ENCODE data around the gene MATK. TPM values are rescaled to one million over a fixed set of nuclear protein-coding genes. Genes with fewer than 3 reads are reported as not detected.
"Not testable (repeated sequence)": the region's sequence is repeated elsewhere in the genome, so short reads cannot be mapped to it uniquely, and the experiment has no call there.

Gene MATK
- polyA plus RNA-seq, 1 donor = 4.9 TPM

- Histone ChIP-seq H3K36me3 (ENCODE audit: control insufficient read depth, insufficient read depth, low read length) (peaks cover 16% of the 10 kb centered on the region), H3K27me3 (ENCODE audit: control insufficient read depth, insufficient read depth, low read length) (no peaks in the 10 kb centered on the region)
- WGBS (ENCODE audit: insufficient coverage, low lambda C conversion rate) = no CpG with 5 or more reads among the region's 53 CpGs
Measured at GRCh38 chr19:3770136-3770999, 15.8 kb downstream of the MATK start.

GRCh38 chr19:3769494-3769893, 16.7 kb downstream of the MATK start:
- no peak for DNase-seq
- Histone ChIP-seq H3K27me3 (ENCODE audit: control insufficient read depth, insufficient read depth, low read length) (no peaks in the 10 kb centered on the region), H3K36me3 (ENCODE audit: control insufficient read depth, insufficient read depth, low read length) (peaks cover 21% of the 10 kb centered on the region), H3K27ac (ENCODE audit: low read length) (no peak overlapping the region), H3K4me1 (ENCODE audit: control insufficient read depth, insufficient read depth, low read length) (peaks cover 3% of the 10 kb centered on the region), H3K9me3 (ENCODE audit: control insufficient read depth, low read depth, low read length) (no peaks in the 10 kb centered on the region), H3K4me3 (ENCODE audit: low read length) (no peak overlapping the region)
- no CpG with 5 or more reads among the region's 17 CpGs for WGBS (ENCODE audit: insufficient coverage, low lambda C conversion rate)

More at GRCh38 chr19:3770136-3770999, 15.8 kb downstream of the MATK start:
- peaks cover 3% of the 10 kb centered on the region for H3K4me1 ChIP-seq (ENCODE audit: control insufficient read depth, insufficient read depth, low read length)
- no peak overlapping the region for H3K27ac ChIP-seq (ENCODE audit: low read length)
- H3K9me3 ChIP-seq (ENCODE audit: control insufficient read depth, low read depth, low read length) = no peaks in the 10 kb centered on the region
- DNase-seq = no peak
- H3K4me3 ChIP-seq (ENCODE audit: low read length) = no peak overlapping the region

- Histone ChIP-seq H3K9me3 (ENCODE audit: control insufficient read depth, low read depth, low read length) (no peaks in the 10 kb centered on the region), H3K36me3 (ENCODE audit: control insufficient read depth, insufficient read depth, low read length) (peaks cover 21% of the 10 kb centered on the region), H3K4me3 (ENCODE audit: low read length) (no peak overlapping the region), H3K27me3 (ENCODE audit: control insufficient read depth, insufficient read depth, low read length) (no peaks in the 10 kb centered on the region), H3K4me1 (ENCODE audit: control insufficient read depth, insufficient read depth, low read length) (peaks cover 3% of the 10 kb centered on the region), H3K27ac (ENCODE audit: low read length) (no peak overlapping the region)
- no peak for DNase-seq
- WGBS (ENCODE audit: insufficient coverage, low lambda C conversion rate) = 97% methylated on average over 3 of the region's 7 CpGs
Measured at GRCh38 chr19:3768748-3769099, 17.5 kb downstream of the MATK start.

GRCh38 chr19:3768015-3768747, 18.0 kb downstream of the MATK start:
- peaks cover 21% of the 10 kb centered on the region for H3K36me3 ChIP-seq (ENCODE audit: control insufficient read depth, insufficient read depth, low read length)
- H3K27me3 ChIP-seq (ENCODE audit: control insufficient read depth, insufficient read depth, low read length) = no peaks in the 10 kb centered on the region
- H3K9me3 ChIP-seq (ENCODE audit: control insufficient read depth, low read depth, low read length) = no peaks in the 10 kb centered on the region
- whole genome bisulfite sequencing (ENCODE audit: insufficient coverage, low lambda C conversion rate) = no CpG with 5 or more reads among the region's 25 CpGs
- peaks cover 6% of the 10 kb centered on the region for H3K4me1 ChIP-seq (ENCODE audit: control insufficient read depth, insufficient read depth, low read length)
- peak; percentile 39 to 77 for DNase-seq
- no peak overlapping the region for H3K27ac ChIP-seq (ENCODE audit: low read length)
- H3K4me3 ChIP-seq (ENCODE audit: low read length) = no peak overlapping the region

GRCh38 chr19:3767050-3767449, 19.1 kb downstream of the MATK start:
- Histone ChIP-seq H3K4me1 (ENCODE audit: control insufficient read depth, insufficient read depth, low read length) (peaks cover 9% of the 10 kb centered on the region), H3K27me3 (ENCODE audit: control insufficient read depth, insufficient read depth, low read length) (no peaks in the 10 kb centered on the region), H3K27ac (ENCODE audit: low read length) (no peak overlapping the region), H3K4me3 (ENCODE audit: low read length) (no peak overlapping the region), H3K9me3 (ENCODE audit: control insufficient read depth, low read depth, low read length) (no peaks in the 10 kb centered on the region), H3K36me3 (ENCODE audit: control insufficient read depth, insufficient read depth, low read length) (peaks cover 21% of the 10 kb centered on the region)
- no peak for DNase-seq
- WGBS (ENCODE audit: insufficient coverage, low lambda C conversion rate) = no CpG with 5 or more reads among the region's 23 CpGs

GRCh38 chr19:3766520-3766919, 19.7 kb downstream of the MATK start:
- Histone ChIP-seq H3K4me3 (ENCODE audit: low read length) (no peak overlapping the region), H3K27me3 (ENCODE audit: control insufficient read depth, insufficient read depth, low read length) (no peaks in the 10 kb centered on the region), H3K36me3 (ENCODE audit: control insufficient read depth, insufficient read depth, low read length) (peaks cover 21% of the 10 kb centered on the region), H3K27ac (ENCODE audit: low read length) (no peak overlapping the region), H3K9me3 (ENCODE audit: control insufficient read depth, low read depth, low read length) (no peaks in the 10 kb centered on the region), H3K4me1 (ENCODE audit: control insufficient read depth, insufficient read depth, low read length) (peaks cover 13% of the 10 kb centered on the region)
- no CpG with 5 or more reads among the region's 7 CpGs for WGBS (ENCODE audit: insufficient coverage, low lambda C conversion rate)
- DNase-seq = no peak

- H3K36me3 ChIP-seq (ENCODE audit: control insufficient read depth, insufficient read depth, low read length) = peaks cover 21% of the 10 kb centered on the region
Measured at GRCh38 chr19:3765757-3766156, 20.4 kb downstream of the MATK start.

GRCh38 chr19:3765121-3765520, 21.1 kb downstream of the MATK start:
- H3K27ac ChIP-seq (ENCODE audit: low read length) = no peak overlapping the region
- H3K4me3 ChIP-seq (ENCODE audit: low read length) = no peak overlapping the region
- H3K27me3 ChIP-seq (ENCODE audit: control insufficient read depth, insufficient read depth, low read length) = no peaks in the 10 kb centered on the region
- peaks cover 13% of the 10 kb centered on the region for H3K4me1 ChIP-seq (ENCODE audit: control insufficient read depth, insufficient read depth, low read length)
- no peak for DNase-seq
- no peaks in the 10 kb centered on the region for H3K9me3 ChIP-seq (ENCODE audit: control insufficient read depth, low read depth, low read length)
- no CpG with 5 or more reads among the region's 12 CpGs for WGBS (ENCODE audit: insufficient coverage, low lambda C conversion rate)
- peaks cover 21% of the 10 kb centered on the region for H3K36me3 ChIP-seq (ENCODE audit: control insufficient read depth, insufficient read depth, low read length)

More at GRCh38 chr19:3765757-3766156, 20.4 kb downstream of the MATK start:
- peaks cover 13% of the 10 kb centered on the region for H3K4me1 ChIP-seq (ENCODE audit: control insufficient read depth, insufficient read depth, low read length)
- H3K4me3 ChIP-seq (ENCODE audit: low read length); H3K27ac ChIP-seq (ENCODE audit: low read length); H3K9me3 ChIP-seq (ENCODE audit: control insufficient read depth, low read depth, low read length); H3K27me3 ChIP-seq (ENCODE audit: control insufficient read depth, insufficient read depth, low read length); DNase-seq: not testable (repeated sequence)
- no CpG with 5 or more reads among the region's 5 CpGs for WGBS (ENCODE audit: insufficient coverage, low lambda C conversion rate)

- WGBS (ENCODE audit: insufficient coverage, low lambda C conversion rate) = no CpG with 5 or more reads among the region's 47 CpGs
- H3K27ac ChIP-seq (ENCODE audit: low read length) = peak within 1 kb of the TSS; percentile 94
- H3K4me3 ChIP-seq (ENCODE audit: low read length) = peak within 1 kb of the TSS; percentile 90
- no peaks in the 10 kb centered on the region for H3K27me3 ChIP-seq (ENCODE audit: control insufficient read depth, insufficient read depth, low read length)
- no peaks in the 10 kb centered on the region for H3K9me3 ChIP-seq (ENCODE audit: control insufficient read depth, low read depth, low read length)
- peak; percentile 99 to 100 for DNase-seq
- H3K36me3 ChIP-seq (ENCODE audit: control insufficient read depth, insufficient read depth, low read length) = peaks cover 33% of the 10 kb centered on the region
- H3K4me1 ChIP-seq (ENCODE audit: control insufficient read depth, insufficient read depth, low read length) = peaks cover 10% of the 10 kb centered on the region
Measured at GRCh38 chr19:3762501-3763459, 23.4 kb downstream of the MATK start, which contains the start of gene MRPL54. Gene MRPL54, plus strand, starts transcription at chr19:3762682. Its CDS starts 19 bp downstream, at chr19:3762701.

- DNase-seq = no peak
- no peaks in the 10 kb centered on the region for H3K9me3 ChIP-seq (ENCODE audit: control insufficient read depth, low read depth, low read length)
- H3K4me3 ChIP-seq (ENCODE audit: low read length) = no peak overlapping the region
- H3K27ac ChIP-seq (ENCODE audit: low read length) = peak overlapping the region; percentile 94
- H3K4me1 ChIP-seq (ENCODE audit: control insufficient read depth, insufficient read depth, low read length) = peaks cover 10% of the 10 kb centered on the region
- no peaks in the 10 kb centered on the region for H3K27me3 ChIP-seq (ENCODE audit: control insufficient read depth, insufficient read depth, low read length)
- H3K36me3 ChIP-seq (ENCODE audit: control insufficient read depth, insufficient read depth, low read length) = peaks cover 32% of the 10 kb centered on the region
- no CpG with 5 or more reads among the region's 1 CpG for WGBS (ENCODE audit: insufficient coverage, low lambda C conversion rate)
Measured at GRCh38 chr19:3762130-3762473, 24.1 kb downstream of the MATK start.
